HG02623 (cell line): ENCODE data around the gene UBE2K.
"Not testable (repeated sequence)": the region's sequence is repeated elsewhere in the genome, so short reads cannot be mapped to it uniquely, and the experiment has no call there.

ENCODE experiments used
- ATAC-seq: cut with Tn5 transposase; IDR thresholded peaks from one replicate; pipeline ENCODE4 v1.9.1; 2021; ENCODE audit warnings: moderate library complexity; ENCODE audit not compliant: unreplicated experiment

The UBE2K gene

GRCh38 chr4:39721788-39722187 lies 23.9 kb downstream of the UBE2K start:
- no peak for ATAC-seq

GRCh38 chr4:39729557-39729956 lies 31.6 kb downstream of the UBE2K start:
- no peak for ATAC-seq

GRCh38 chr4:39730072-39730471 lies 32.1 kb downstream of the UBE2K start:
- no peak for ATAC-seq

GRCh38 chr4:39731908-39732307 lies 34.0 kb downstream of the UBE2K start:
- ATAC-seq = no peak

GRCh38 chr4:39732728-39733127 lies 34.8 kb downstream of the UBE2K start:
- no peak for ATAC-seq

GRCh38 chr4:39739591-39739990 lies 41.7 kb downstream of the UBE2K start:
- ATAC-seq = not testable (repeated sequence)

- ATAC-seq = no peak
These were observed 43.5 kb downstream of the UBE2K start for GRCh38 chr4:39741401-39741800.

GRCh38 chr4:39745920-39746319 lies 48.0 kb downstream of the UBE2K start:
- no peak for ATAC-seq

- no peak for ATAC-seq
These were observed 52.3 kb downstream of the UBE2K start for GRCh38 chr4:39750216-39750615.

- no peak for ATAC-seq
These were observed 56.4 kb downstream of the UBE2K start for GRCh38 chr4:39754309-39754708.

- ATAC-seq = no peak
These were observed 58.2 kb downstream of the UBE2K start for GRCh38 chr4:39756159-39756558.

GRCh38 chr4:39758176-39758575 lies 60.2 kb downstream of the UBE2K start:
- ATAC-seq = no peak

GRCh38 chr4:39759569-39759968 lies 61.6 kb downstream of the UBE2K start:
- ATAC-seq = no peak

GRCh38 chr4:39761005-39761667 lies 63.2 kb downstream of the UBE2K start:
- no peak for ATAC-seq

GRCh38 chr4:39763714-39764572 lies 66.0 kb downstream of the UBE2K start:
- ATAC-seq = peak; percentile 50

- ATAC-seq = no peak
These were observed 72.1 kb downstream of the UBE2K start for GRCh38 chr4:39770005-39770404.

GRCh38 chr4:39770471-39770870 lies 72.5 kb downstream of the UBE2K start:
- ATAC-seq = no peak

GRCh38 chr4:39770969-39771724 lies 73.2 kb downstream of the UBE2K start:
- ATAC-seq = no peak

GRCh38 chr4:39781988-39782387 lies 84.1 kb downstream of the UBE2K start:
- ATAC-seq = not testable (repeated sequence)

GRCh38 chr4:39785083-39785482 lies 87.1 kb downstream of the UBE2K start:
- ATAC-seq = no peak

GRCh38 chr4:39786838-39787237 lies 88.9 kb downstream of the UBE2K start:
- ATAC-seq = no peak

- no peak for ATAC-seq
These were observed 94.2 kb downstream of the UBE2K start for GRCh38 chr4:39792128-39792527.
